Mesenteric fat pad (tissue), 1 donor: Measurements from ENCODE around the gene KIF21B. TPM values are rescaled to one million over a fixed set of nuclear protein-coding genes. Genes with fewer than 3 reads are reported as not detected.
"Not testable (repeated sequence)": the region's sequence is repeated elsewhere in the genome, so short reads cannot be mapped to it uniquely, and the experiment has no call there.

Experiments used
- DNase-seq: peaks from one replicate; pipeline ENCODE4 v3.0.0-alpha.2; 2020; ENCODE audit warnings: low spot score
- total RNA-seq: library from RNA; stranded (reverse); fragmentation: NEBNext Ultra II Directional; extraction: Animal tissue kit (Norgen Biotek cat#: 25700); gene quantifications from one replicate; pipeline ENCODE4 v1.2.1, GENCODE V29; 2021
- donor health status: DM: yes; HTN: yes; CAD: no.

Gene KIF21B
- total RNA-seq, 1 donor from 2014 or later, result 2.8 TPM

- DNase-seq, result no peak
Measured at GRCh38 chr1:200972985-200973742, 50.4 kb downstream of the KIF21B start.

GRCh38 chr1:200971955-200972711 lies 51.4 kb downstream of the KIF21B start:
- no peak for DNase-seq

GRCh38 chr1:200971428-200971903 lies 52.0 kb downstream of the KIF21B start:
- DNase-seq, result no peak

GRCh38 chr1:200970771-200971427 lies 52.6 kb downstream of the KIF21B start:
- no peak for DNase-seq

GRCh38 chr1:200969726-200970561 lies 53.6 kb downstream of the KIF21B start:
- no peak for DNase-seq

- DNase-seq, result no peak
Measured at GRCh38 chr1:200968469-200969410, 54.8 kb downstream of the KIF21B start.

- no peak for DNase-seq
Measured at GRCh38 chr1:200967693-200968468, 55.6 kb downstream of the KIF21B start.

- no peak for DNase-seq
Measured at GRCh38 chr1:200966934-200967333, 56.6 kb downstream of the KIF21B start.

GRCh38 chr1:200965111-200965805 lies 58.3 kb downstream of the KIF21B start:
- DNase-seq, result no peak

GRCh38 chr1:200963888-200964287 lies 59.6 kb downstream of the KIF21B start:
- DNase-seq, result not testable (repeated sequence)

GRCh38 chr1:200963076-200963475 lies 60.4 kb downstream of the KIF21B start:
- no peak for DNase-seq

GRCh38 chr1:200962631-200963030 lies 60.9 kb downstream of the KIF21B start:
- DNase-seq, result peak; percentile 39

- DNase-seq, result peak; percentile 53
Measured at GRCh38 chr1:200962151-200962550, 61.4 kb downstream of the KIF21B start.

- peak; percentile 24 for DNase-seq
Measured at GRCh38 chr1:200960948-200961340, 62.6 kb downstream of the KIF21B start.

- peak; percentile 33 for DNase-seq
Measured at GRCh38 chr1:200960236-200960947, 63.1 kb downstream of the KIF21B start.

GRCh38 chr1:200959411-200959921 lies 64.0 kb downstream of the KIF21B start:
- DNase-seq, result peak; percentile 14

- DNase-seq, result peak; percentile 67
Measured at GRCh38 chr1:200958597-200958996, 64.9 kb downstream of the KIF21B start.
